HG03378 (cell line): ENCODE results near the gene VWCE.

Experiments
- ATAC-seq: cut with Tn5 transposase; IDR thresholded peaks from one replicate; pipeline ENCODE4 v1.9.1; 2021; ENCODE audit warnings: mild to moderate bottlenecking, moderate library complexity; ENCODE audit not compliant: unreplicated experiment

Gene VWCE

GRCh38 chr11:61281581-61282250 is 13.4 kb downstream of the VWCE start:
- no peak for ATAC-seq

- ATAC-seq, result no peak
These were observed 14.1 kb downstream of the VWCE start for GRCh38 chr11:61280883-61281580.

GRCh38 chr11:61279934-61280659 is 15.0 kb downstream of the VWCE start:
- ATAC-seq, result no peak

- no peak for ATAC-seq
These were observed 17.1 kb downstream of the VWCE start for GRCh38 chr11:61278001-61278470.

- no peak for ATAC-seq
These were observed 17.7 kb downstream of the VWCE start for GRCh38 chr11:61277186-61278000.

- no peak for ATAC-seq
These were observed 19.9 kb downstream of the VWCE start for GRCh38 chr11:61275191-61275590.

- ATAC-seq, result no peak
These were observed 21.0 kb downstream of the VWCE start for GRCh38 chr11:61274084-61274483.

GRCh38 chr11:61273178-61274078 is 21.7 kb downstream of the VWCE start:
- ATAC-seq, result no peak

GRCh38 chr11:61272731-61273130 is 22.4 kb downstream of the VWCE start:
- no peak for ATAC-seq

GRCh38 chr11:61270354-61271076 is 24.6 kb downstream of the VWCE start:
- no peak for ATAC-seq

GRCh38 chr11:61268588-61269250 is 26.4 kb downstream of the VWCE start:
- no peak for ATAC-seq

GRCh38 chr11:61267437-61267841 is 27.7 kb downstream of the VWCE start:
- ATAC-seq, result no peak

GRCh38 chr11:61266602-61267001 is 28.5 kb downstream of the VWCE start:
- no peak for ATAC-seq

GRCh38 chr11:61265357-61265756 is 29.8 kb downstream of the VWCE start:
- ATAC-seq, result no peak

- no peak for ATAC-seq
These were observed 30.3 kb downstream of the VWCE start for GRCh38 chr11:61264795-61265194.

GRCh38 chr11:61264371-61264770 is 30.7 kb downstream of the VWCE start:
- ATAC-seq, result no peak

- ATAC-seq, result no peak
These were observed 35.8 kb downstream of the VWCE start for GRCh38 chr11:61259363-61259762.

GRCh38 chr11:61258546-61258945 is 36.6 kb downstream of the VWCE start:
- ATAC-seq, result no peak
